Stimulated activated naive CD4-positive, alpha-beta T cell (primary cell): ENCODE measurements around the gene POLD3.
"Not testable (repeated sequence)": the region's sequence is repeated elsewhere in the genome, so short reads cannot be mapped to it uniquely, and the experiment has no call there.

ENCODE experiments used
- DNase-seq, 6 experiments: peaks; one replicate each; lab custom pipeline; 2025; lab: John Stamatoyannopoulos, UW

POLD3 gene

DNA sequence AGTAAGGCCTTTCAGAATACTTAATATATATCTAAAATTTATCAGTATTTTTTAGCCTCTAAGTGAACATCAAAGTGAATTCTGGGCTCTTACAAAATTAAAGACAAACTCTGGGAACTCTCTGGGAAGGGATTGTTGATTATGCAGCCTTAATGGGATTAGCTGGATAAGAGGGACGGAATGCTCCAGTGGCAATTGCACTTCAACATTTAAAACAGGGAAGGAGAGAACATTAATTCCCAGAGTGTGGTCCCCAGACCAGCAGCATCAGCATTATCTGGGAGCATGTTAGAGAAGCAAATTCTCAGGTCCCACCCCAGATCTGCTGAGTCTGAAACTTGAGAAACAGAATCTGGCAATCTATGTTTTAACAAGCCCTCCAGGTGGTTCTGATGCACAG is 46.5 kb downstream of the POLD3 start:
- DNase-seq, result no peak

DNA sequence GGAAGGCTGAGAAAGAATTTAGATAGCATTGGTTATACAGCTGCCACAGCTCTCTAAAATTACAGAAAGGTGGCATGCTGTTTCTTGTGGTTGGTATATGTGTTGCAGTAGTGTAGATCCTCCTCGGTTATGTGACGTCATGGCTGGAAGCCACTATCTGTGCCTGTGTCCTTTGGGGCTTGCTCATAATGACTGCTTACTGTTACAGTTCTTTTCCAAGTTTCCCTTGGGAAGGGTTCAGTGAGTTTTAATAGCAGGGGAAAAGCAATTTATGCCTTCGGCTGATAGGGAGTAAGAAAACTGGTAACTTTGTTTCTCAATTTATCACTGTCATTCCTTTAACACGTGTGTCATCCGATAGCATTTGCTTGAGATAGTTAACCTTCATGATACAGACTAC is 47.2 kb downstream of the POLD3 start:
- DNase-seq, result no peak

DNA sequence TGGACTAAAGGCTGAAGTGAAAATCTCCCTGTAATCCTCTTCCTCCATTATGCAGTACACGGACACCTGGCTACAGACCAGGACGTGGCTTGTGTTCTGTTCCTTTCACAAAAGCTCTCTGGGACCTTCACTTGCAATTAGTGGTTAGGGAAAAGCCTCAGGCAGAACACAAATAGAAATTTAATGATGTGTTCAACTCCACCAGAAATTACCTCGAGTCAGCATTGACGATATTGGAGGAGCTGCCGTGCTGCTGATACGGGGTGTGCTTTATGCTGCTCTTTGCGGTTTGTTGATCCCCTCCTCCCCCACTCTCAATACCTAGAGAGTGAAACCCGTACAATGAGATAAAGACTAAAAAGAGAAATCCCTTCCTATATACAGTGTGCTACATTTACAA is 48.9 kb downstream of the POLD3 start:
- no peak for DNase-seq

DNA sequence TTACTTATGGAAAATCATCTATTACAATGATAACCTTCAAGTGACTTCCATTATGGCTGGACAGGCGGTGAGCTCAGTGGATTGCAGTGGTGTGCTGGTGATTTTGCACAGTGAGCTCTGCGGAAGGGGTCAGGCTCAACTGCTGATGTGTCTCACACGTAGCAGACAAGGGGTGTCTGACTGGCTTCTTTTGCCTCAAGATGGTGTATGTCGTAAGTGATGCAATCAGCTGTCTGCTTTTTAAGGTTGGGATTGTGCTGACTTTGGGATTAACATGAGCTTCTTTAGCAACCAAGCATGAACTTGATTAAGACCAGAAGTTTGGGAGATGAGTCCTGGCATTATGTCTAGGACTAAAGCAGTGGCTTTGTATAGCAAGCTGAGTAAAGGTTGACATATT is 49.5 kb downstream of the POLD3 start:
- no peak for DNase-seq

DNA sequence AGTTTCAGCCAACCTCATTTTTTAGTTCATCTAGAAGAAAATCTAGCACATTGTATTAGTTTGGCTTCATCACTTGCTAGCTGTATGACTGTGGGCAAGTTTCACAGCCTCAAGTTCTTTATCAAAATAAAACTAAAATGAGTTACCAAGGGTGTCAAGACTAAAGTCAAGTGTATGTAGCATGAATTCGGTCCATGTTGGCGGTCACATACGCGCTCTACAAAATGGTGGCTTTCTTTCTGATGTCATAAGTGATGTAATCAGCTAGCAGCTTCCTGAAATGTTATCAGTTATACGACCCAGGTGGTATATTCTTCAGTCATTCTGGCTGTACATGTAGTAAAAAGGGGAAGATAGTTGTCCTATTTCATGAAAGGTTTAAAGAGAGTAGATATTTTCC is 50.5 kb downstream of the POLD3 start:
- no peak for DNase-seq

DNA sequence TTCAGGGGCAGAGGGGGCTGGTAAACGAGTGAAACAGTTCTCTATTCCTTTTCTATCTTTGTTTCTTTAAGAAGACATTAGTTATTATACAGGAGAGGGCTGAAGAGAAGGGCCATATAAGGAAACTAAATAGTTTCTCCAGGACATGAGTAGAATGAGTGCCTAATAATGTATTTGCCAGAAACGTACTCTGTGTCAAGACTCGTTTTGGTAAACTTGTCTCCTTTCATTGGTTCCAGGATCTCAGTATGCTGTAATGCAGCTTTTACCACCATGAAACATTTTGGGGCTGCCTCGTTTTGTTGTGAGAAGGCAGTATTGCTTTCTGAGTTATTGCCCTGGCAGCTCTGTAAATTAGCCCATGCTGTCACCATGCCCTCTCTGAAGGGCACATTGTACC is 51.7 kb downstream of the POLD3 start:
- no peak for DNase-seq

DNA sequence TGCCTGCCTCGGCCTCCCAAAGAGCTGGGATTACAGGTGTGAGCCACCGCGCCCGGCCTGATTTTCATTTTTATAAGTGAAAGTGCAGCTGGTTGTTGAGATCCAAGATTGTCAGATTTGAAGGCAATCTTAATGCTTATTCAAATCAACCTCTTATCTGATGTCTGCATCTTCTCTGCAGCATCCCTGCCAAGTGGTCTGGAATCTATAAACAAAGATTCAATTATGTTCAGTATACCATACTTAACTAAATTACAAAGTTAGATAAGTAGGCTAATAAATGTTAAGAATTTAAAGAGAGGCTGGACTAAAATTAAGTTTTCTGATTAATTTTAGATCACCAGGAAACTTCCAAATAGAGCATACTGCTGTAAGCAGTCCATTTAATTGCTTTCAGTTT is 53.8 kb downstream of the POLD3 start:
- DNase-seq, result no peak

DNA sequence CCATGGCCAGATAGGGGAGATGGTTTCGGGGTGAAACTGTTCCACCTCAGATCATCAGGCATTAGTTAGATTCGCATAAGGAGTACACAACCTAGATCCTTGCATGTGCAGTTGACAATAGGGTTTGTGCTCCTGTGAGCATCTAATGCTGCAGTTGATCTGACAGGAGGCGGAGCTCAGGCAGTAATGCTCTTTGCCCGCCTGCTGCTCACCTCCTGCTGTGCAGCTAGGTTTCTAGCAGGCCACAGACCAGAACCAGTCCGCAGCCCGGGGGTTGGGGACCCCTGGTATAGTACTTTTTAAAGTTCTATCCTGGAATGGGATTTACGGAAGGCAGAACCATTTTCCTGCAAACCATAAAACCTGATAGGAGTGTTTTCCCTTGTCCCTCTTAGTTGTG is 54.6 kb downstream of the POLD3 start:
- no peak for DNase-seq

DNA sequence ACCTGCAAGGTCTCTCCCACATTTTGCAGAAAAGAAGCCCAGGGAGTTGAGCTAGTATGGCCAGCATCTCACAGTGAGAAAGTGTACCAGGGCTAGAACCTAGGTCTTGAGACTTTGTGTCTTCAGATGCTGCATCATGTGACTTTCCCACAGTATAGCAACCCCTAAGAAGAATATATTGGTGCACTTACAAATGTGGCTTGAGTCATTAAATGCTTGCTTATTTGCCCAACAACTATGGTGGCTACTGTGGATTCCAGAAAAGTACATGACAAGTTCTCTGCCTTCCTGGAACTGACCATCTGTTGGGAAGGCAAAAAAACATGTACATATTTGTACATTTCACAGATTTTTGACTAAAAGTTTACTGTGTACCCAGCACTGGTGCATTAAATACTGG is 55.0 kb downstream of the POLD3 start:
- no peak for DNase-seq

DNA sequence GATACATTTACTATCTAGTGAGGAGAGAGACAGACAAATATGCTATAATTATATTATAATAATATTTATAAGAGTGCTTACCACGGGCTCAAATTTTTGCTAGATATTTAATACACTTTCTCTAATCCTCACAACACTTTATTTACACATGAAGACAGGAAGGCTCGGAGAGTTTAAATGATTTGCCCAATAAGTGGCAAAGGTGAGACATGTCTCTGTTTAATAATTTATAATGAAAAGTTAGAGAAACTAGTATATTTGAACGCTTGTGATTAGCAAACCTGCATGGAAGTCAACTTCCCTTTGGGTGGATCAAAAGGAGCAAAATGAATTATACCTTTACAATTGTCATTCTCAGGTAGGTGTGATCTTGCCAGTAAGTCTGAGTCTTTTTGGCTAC is 55.4 kb downstream of the POLD3 start:
- DNase-seq, result no peak

DNA sequence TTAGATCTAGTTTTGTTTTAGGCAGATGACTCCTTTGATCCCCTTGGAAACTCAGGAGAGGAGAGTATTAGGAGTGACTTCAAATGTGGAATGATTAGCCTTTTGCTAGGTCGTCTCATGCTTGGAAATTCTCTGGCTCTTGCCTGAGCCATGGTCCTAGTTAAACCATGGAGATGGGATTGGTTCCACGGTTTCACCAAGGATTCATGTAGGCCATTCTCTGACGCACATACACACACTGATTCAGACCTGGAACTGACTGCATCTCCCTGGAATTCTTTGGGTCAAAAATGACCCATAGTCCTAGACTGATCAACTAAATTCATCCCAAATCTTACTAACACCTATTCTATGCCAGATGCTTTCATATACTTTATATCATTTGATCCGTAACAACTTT is 56.5 kb downstream of the POLD3 start:
- DNase-seq, result no peak

DNA sequence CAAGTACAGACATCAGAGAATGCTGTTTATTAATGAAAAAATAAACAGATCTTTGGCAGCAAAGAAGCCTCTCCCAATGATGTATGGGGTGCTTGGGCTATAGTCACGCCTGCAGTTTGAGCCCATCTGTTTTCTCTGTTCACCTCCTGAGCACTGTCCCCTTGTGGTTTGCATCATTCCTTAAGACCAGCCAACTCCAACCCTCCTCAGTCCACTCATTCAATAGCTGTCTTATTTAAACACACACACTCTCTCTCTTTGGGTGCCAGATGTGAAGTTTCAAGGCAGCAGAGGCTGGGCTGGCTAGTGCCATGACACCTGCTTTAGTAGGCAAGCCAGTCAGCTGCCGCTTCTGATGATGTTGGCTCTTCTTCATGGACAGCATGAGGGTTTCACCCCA is 58.1 kb downstream of the POLD3 start:
- DNase-seq, result no peak

DNA sequence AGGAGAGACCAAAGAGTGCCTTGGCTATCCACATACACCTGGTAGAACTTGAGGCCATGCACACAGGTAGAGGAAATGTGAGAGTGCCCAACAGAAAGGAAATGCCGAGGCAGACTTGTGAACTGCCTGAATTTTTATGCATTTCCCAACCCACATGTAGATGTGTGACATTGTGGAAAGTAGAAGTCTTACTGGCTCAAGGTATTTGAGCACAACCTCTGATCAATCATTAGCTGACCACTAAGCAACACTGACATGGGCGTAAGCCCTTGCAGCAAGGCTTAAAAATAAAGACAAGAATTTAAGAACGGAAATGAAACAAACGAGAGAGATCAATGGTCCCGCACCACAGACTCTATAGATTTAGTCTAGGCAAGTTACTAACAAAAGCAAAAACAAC is 62.6 kb downstream of the POLD3 start:
- DNase-seq, result no peak

DNA sequence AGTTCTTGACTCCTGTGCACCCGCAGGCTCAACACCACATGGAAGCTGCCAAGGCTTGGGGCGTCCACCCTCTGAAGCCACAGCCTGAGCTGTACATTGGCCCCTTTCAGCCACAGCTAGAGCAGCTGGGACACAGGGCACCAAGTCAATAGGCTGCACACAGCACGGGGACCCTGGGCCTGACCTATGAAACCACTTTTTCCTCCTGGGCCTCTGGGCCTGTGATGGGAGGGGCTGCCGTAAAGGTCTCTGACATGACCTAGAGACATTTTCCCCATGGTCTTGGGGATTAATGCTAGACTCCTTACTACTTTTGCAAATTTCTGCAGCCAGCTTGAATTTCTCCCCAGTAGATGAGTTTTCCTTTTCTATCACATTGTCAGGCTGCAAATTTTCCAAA is 66.7 kb downstream of the POLD3 start:
- not testable (repeated sequence) for DNase-seq

DNA sequence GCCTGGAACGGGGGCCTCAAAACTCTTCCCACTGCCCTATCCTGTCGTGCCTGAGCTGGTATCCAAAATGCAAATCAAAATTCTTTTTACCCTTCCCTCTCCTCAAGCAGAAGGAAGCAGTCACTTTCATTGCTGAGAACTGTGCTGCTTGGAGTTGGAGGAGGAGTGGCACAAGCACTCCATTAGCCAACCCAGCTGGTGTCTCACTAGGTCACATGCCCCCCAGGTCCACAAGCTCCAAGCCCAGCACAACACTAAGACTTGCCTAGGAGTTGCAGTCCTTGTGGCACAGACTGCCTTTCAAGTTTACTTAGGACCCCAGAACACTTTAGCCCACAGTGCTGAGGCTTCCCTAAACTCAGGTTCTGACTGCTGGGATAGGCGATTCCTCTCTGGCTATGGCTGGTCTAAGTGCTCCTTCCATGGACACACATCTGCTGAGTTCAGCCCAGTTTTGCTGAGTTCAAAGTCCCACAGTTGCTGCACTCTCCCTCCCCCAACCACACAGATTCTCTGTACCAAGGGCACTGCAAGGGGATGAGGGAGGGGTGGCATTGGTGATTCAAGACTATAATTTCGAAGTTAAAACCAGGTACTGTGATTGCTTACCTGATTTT is 70.2 kb downstream of the POLD3 start:
- no peak for DNase-seq

DNA sequence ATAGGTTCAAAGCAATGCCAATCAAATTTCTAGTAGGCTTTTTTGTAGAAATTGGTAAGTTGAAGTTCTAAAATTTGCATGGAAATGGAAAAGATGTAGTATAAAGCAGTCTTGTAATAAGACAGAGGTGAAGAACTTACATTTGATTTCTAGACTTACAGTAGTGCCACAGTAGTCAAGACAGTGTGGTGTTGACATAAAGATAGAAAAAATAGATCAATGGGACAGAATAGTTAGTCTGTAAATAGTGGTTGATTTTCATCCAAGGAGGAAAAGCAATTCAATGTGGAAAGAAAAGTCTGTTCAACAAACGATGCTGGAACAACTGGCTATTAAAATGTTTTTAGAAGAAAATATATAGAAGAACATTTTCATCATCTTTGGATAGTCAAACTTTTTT is 70.9 kb downstream of the POLD3 start:
- no peak for DNase-seq

DNA sequence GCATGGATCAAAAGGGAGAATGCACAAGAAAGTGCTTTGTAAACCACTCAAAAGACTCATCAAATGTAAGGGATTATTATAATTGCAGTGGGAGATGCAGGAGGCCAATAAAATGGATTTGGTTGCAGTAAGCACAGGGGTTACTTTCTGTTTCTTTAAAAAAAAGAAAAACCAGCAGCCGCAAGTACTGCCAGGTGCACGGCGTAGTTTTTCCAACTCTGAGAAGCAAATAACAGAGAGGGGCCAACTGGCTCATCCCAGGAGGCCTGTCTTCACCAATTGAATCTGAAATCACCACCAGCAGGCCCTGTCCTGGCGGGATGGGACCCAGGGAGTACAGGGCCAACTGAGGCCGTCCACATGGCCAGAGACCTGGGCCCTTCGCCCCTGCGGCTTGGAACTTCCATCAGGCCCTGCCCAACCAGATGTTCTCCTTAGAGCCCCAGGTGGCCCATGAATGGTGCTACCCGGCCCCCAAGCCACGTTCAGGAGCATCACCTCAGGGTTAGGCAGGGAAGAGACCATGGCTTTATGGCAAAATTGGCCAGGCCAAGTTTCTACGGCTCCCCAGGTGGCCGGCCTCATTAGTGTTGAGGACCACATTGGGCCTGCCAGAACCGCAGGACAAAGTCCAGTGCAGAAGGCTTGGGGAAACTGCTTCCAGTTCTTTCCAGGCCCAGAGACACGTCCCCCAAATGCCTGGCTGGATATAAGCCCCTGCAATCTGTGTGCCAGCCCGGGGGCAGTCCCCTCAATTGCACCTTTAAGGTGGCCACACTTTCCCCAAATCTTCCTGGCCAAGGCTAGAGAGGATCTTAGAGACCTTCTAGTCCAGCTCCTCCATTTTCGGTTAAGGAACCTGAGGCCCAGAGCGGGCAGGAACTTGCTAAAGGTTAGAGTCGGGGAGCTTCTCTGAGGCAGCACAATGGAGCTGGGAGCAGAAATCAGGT is 77.1 kb downstream of the POLD3 start:
- DNase-seq, result no peak

DNA sequence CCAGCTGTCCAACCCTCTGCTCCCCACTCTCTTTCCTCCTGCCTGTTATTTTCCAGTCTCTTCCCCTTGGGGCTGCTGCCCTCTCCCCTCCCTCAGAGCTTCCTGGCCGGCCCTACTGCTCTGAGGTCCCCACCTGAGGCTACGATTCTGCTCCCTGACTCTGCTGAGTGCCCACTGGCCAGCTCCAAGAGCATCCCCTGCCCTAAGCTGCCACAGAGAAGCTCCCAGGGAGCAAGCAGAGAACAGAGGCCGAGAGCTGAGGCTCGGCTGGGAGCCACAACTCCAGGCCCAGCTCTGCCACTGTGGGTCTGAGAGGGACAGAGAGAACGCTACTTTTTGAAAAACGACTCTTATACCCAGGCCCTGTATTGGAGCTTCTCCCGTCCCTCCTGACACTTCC is 77.8 kb downstream of the POLD3 start:
- DNase-seq, result no peak

DNA sequence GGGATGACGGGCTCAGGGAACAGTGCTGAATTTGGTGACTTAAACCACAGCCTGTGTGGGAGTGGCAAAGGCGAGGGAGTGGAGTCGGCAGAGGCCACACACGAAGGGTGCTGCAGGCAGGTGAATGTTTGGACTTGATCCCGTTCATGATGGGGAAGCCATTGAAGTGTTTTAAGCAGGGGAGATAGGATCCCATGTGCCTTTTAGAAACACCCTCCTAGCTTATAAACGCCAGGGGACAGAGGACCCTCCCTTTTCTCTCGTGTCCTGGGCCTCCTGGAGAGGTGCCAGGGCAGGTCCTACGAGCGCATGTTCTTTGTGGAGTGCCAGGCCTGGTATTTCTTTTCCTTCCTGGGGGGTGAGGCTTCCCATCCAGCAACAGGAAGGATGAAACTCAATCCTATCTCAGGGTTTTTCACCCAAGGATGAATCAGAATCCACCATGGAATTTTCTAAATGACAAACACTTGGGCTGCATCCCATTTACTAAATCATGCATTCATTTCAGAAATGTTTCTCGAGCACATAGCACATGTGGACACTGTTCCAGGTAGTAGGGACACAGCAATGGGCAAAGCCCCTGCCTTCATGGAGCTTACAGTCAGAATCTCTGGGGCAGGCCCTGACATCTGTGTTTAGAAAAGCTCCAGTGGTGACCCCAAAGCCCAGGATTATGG is 79.3 kb downstream of the POLD3 start:
- DNase-seq, result no peak

DNA sequence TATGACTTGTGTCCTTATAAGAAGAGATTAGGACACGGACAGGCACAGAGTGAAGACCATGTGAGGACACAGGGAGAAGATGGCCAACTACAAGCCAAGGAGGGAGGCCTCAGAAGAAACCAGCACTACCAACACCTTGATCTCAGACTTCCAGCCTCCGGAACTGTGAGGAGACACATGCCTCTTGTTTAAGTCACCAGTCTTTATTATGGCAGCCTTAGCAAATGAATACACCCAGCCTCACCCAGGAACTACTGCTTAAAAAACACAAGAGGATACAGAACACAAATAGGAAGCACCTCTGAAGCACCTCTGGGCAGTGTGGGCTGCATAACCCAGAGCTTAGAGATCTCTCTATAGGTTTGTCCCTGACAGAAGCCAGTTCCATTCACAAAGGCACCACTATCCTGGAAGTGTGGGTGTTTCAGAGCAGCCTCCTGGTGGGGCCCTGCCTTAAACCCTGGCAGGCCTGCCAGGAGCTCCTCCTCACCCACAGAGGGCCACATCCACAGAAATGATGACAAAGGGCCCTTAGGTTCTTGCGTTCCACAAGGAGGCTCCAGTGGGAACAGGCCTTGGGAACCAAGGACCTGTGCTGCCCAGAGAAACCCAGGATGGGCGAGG is 80.1 kb downstream of the POLD3 start:
- no peak for DNase-seq

DNA sequence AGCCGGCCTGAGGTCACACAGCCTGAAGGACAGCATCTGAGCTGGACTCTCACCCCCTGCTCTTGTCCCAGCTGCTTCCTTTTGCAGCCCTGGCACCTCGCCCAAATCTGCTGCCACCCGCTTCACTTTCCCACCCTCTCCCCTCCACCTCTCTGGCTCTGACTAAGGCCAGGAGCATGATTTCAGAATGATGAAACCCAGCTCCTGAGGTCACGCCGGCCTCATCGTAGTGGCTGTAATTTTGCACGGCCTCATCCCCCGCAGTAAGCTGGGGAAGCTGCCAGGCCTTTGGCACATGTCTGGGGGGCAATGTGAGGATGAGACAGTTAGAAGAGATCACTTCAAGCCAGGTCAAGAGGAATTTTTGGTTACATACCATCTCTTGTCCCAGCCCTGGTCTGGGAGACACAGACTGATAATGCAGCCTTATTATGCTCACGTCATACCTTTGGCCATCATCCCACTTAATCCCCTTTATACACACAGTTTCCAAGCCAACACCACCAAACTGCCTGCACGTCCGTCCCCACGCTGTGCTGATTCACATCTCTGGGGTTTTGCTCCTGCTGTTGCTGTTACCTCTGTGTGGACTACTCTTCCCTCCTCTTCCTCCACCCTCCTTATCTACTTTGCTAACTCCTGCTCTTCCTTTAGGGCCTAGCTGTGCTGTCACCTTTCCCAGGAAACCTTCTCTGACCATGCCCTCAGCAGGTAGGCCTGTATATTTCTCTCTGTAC is 80.7 kb downstream of the POLD3 start:
- DNase-seq, result no peak
